Activated CD4-positive, alpha-beta T cell treated with anti-CD3 and anti-CD28 coated beads, Interleukin-2, Interleukin-4, amounts not matched to agents 100 ng/mL and 50 ng/mL, durations not matched to agents 16 hours and 8 hours (primary cell): Measurements from ENCODE around the gene SLFN12L.

Experiments used
- DNase-seq: peaks from one replicate; pipeline ENCODE4 v3.0.0-alpha.2; 2020; ENCODE audit warnings: low spot score

The SLFN12L gene

DNA sequence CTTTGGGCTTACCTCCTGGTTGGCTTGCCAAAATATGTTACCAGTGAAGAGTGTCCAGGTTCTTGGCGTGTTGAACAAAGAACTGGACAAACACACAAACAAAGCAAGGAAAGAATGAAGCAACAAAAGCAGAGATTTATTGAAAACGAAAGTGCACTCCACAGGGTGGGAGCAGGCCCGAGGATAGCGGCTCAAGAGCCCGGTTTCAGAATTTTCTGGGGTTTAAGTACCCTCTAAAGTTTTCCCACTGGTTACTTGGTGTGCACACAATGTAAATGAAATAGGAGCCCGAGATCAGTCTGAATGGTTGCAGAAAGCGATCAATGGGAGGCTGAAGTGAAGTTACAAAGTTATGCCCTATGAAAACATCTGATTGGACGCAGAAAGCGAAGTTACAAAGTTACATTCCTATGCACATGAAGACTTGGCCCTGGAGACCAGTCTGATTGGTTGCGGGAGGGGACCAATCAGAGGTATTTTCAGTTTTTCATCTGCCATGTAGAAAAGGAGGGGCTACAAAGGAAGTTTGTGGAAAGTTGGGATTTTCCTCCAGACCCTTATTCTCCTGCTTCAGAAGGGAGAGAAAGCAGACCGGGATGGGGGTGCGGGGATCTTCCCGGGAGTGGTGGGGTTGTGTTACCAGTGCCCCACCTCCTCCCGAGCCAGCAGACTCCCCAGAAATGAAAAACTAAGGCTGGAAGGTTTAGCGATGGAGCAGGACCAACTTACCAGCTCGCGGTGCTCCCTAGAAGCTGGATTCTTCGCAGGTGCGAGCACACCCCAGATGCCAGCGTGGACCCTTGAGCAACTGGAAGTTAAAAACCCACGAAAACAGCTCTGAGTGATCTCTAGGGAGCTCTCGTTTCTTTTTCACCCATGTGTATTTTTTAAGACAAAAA is 105.1 kb downstream of the SLFN12L start, which contains the start of gene SLFN12:
Gene SLFN12 (minus strand): TSS at position 325 of the 899 bp plus-strand sequence. CDS start 9,472 bp downstream, outside the sequence.
- peak; percentile 73 for DNase-seq

DNA sequence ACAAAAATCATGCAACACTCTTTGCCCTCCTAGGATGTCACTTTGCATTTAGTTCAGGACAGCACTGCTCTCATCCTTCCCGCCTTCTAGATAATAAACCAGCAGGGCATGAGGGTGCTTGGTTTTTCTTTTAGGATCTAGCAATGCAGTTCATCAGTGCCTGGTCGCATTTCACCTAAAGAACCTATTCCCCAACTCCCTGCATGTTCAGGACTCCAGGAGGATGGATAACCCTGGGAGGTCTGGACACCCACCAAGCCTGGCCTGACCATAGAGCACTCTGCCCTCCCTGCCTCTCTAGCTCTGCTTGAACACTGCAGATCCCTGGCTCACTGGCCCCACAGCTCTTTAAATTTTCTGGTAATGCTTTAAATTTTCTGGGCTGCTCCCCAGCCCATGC is 107.8 kb downstream of the SLFN12L start:
- DNase-seq: no peak

DNA sequence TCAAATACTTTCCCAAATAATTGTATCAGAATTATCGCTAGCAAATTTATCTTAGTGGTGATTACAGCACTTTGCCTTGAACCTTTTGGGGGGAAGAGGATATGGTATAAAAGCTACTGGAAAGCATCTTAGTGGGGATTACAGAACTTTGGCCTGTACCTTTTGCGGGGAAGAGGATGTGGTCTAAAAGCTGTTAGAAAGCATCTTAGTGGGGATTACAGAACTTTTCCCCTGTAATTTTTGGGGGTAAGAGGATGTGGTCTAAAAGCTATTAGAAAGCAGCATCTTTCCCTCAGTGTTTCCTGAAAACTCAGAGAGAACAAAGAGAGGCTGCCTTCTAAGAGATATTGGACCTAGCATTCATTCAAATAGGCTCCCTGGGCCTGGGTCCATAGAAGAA is 109.2 kb downstream of the SLFN12L start:
- no peak for DNase-seq

GRCh38 chr17:35423761-35424160 is 113.7 kb downstream of the SLFN12L start:
- no peak for DNase-seq
